ENCODE results near the gene FIBP. TPM values are rescaled to one million over a fixed set of nuclear protein-coding genes. Genes with fewer than 3 reads are reported as not detected.

FIBP gene
- total and polyA plus RNA-seq, 4 donors: 47.1 to 77.2 (median 62.2) TPM

DNA sequence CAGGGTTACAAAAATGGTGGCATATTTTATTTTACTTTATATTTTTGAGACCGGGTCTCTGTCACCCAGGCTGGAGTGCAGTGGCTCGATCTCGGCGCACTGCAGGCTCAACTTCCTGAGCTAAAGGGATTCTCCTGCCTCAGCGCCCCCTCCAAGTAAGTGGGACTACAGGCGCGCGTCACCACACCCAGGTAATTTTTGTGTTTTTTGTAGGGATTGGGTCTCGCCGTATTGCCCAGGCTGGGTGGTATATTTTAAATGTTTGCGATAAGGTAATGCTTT is 12.6 kb upstream of the FIBP start:
- ATAC-seq (ENCODE audit: insufficient read depth, low FRiP score) (no peak), DNase-seq (no peak)
- Histone ChIP-seq H3K4me1 (ENCODE audit: control insufficient read depth in 5 of 5, insufficient read depth in 5 of 5, low read length in 5 of 5) (peaks cover 0 to 4% (median 0%) of the 10 kb centered on the region in 5 donors), H3K27me3 (ENCODE audit: control insufficient read depth in 3 of 3, insufficient read depth in 3 of 3, low read length in 2 of 3) (peaks cover 0 to 56% (median 37%) of the 10 kb centered on the region in 3 donors), H3K36me3 (ENCODE audit: control insufficient read depth in 4 of 4, insufficient read depth in 4 of 4, low read length in 4 of 4) (no peaks in the 10 kb centered on the region), H3K9me3 (ENCODE audit: control insufficient read depth in 4 of 4, insufficient read depth in 3 of 4, low read length in 3 of 4) (no peaks in the 10 kb centered on the region), H3K27ac (ENCODE audit: low read depth in 1 of 2, low read length in 1 of 2) (peak overlapping the region in 1 of 2 donors; percentile 93), H3K9ac (ENCODE audit: insufficient read depth in 1 of 2, low read length in 2 of 2) (no peak overlapping the region), H3K4me3 (no peak overlapping the region)
- TF ChIP-seq, protein P1, sequence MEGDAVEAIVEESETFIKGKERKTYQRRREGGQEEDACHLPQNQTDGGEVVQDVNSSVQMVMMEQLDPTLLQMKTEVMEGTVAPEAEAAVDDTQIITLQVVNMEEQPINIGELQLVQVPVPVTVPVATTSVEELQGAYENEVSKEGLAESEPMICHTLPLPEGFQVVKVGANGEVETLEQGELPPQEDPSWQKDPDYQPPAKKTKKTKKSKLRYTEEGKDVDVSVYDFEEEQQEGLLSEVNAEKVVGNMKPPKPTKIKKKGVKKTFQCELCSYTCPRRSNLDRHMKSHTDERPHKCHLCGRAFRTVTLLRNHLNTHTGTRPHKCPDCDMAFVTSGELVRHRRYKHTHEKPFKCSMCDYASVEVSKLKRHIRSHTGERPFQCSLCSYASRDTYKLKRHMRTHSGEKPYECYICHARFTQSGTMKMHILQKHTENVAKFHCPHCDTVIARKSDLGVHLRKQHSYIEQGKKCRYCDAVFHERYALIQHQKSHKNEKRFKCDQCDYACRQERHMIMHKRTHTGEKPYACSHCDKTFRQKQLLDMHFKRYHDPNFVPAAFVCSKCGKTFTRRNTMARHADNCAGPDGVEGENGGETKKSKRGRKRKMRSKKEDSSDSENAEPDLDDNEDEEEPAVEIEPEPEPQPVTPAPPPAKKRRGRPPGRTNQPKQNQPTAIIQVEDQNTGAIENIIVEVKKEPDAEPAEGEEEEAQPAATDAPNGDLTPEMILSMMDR (IDR thresholded peaks at IDR 0.05; ENCODE audit: control extremely low read depth, extremely low read depth): no peak
- WGBS, 2 donors: 74 to 85% methylated on average over 11 of the region's 11 CpGs

DNA sequence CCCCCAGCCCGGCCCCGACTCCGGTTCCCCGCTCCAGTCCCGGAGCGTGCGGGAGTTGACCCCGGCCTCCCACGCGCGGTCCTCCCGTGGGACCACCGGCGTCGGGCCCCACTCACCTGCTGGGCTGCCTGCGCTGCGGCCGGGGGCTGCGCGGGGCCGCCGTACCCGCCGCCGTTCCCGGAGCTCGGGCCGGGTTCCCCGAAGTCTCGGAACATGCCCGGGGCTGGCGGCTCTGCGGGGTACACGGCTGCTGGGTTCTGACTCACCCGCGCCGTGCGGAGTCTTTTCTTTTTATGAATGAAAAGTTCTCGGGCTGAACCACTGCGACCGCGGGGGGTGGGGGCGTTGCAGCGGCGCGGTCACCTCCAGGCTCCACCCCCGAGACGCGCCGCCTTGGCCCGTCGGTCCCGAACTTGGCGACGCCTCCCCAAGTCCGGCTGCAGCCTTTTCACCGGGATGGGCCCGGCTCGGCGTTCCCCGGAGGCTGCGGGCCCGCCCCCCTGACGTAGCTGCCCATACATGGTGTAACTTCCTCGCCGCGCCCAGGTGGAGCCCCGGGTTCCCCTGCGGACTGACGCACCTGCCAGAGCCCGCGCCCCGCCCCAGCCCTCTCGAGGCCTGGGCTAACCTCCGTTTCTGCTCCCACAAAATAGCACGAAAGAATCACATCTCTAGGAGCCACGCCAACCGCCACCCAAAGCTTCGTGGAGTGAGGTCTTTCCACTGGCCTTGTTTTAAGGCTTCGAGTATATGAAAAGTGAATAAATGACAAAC is 12.0 kb upstream of the FIBP start, which contains the start of gene FOSL1:
TSS of gene FOSL1 (minus strand) at position 264 of the 774 bp plus-strand sequence. CDS start at position 215, 49 bp downstream.
- peak; percentile 89 for ATAC-seq (ENCODE audit: insufficient read depth, low FRiP score)
- H3K4me3 ChIP-seq: peak within 1 kb of the TSS; percentile 59
- peak; percentile 65 to 81 (median 65) for DNase-seq
- peaks cover 0 to 4% (median 0%) of the 10 kb centered on the region in 5 donors for H3K4me1 ChIP-seq (ENCODE audit: control insufficient read depth in 5 of 5, insufficient read depth in 5 of 5, low read length in 5 of 5)
- H3K27ac ChIP-seq (ENCODE audit: low read depth in 1 of 2, low read length in 1 of 2): peak within 1 kb of the TSS; percentile 86 to 93
- peaks cover 0 to 56% (median 37%) of the 10 kb centered on the region in 3 donors for H3K27me3 ChIP-seq (ENCODE audit: control insufficient read depth in 3 of 3, insufficient read depth in 3 of 3, low read length in 2 of 3)
- H3K9ac ChIP-seq (ENCODE audit: insufficient read depth in 1 of 2, low read length in 2 of 2): no peak within 1 kb of the TSS
- H3K9me3 ChIP-seq (ENCODE audit: control insufficient read depth in 4 of 4, insufficient read depth in 3 of 4, low read length in 3 of 4): no peaks in the 10 kb centered on the region
- H3K36me3 ChIP-seq (ENCODE audit: control insufficient read depth in 4 of 4, insufficient read depth in 4 of 4, low read length in 4 of 4): no peaks in the 10 kb centered on the region
- TF ChIP-seq, protein P1 (IDR thresholded peaks at IDR 0.05; ENCODE audit: control extremely low read depth, extremely low read depth): no peak
- WGBS, 2 donors: 2 to 3% methylated on average over 61 to 80 of the region's 80 CpGs

DNA sequence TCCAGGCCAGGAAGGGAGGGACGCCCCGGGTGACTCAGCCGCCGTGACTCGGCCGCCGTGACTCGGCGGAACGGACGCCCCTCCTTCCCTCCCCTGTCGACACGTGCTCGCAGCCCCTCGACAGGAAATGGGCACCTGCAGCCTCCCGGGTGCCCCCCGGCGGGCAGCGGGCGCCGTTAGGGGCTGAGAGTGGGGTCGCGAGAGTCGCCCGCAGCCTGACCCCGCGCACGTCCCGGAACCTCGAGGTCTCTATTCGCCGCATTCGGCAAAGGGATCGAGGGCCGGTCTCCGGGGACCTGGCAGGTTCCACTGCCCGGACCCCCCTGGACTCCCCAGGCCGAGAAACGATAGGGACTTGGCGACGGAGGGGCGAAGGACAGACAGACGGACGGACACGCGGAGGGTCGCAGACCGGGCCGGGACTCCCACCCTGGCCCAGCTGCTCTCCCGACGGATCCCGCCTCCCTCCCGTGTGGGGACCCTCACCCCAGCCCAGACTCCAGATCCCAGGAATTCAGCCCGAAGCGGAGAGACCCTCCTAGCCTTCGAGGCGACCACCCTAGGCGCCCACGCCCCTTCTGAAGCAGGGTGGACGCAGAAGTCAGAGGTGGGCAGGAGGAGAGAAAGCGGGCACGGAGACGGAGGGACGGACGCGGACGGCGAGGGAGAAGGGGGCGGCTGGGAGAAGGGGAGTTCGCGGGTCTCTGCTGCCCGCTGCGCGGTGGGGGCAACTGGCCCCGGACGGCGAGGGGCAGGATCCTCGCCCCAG is 11.3 kb upstream of the FIBP start:
- Histone ChIP-seq H3K4me1 (ENCODE audit: control insufficient read depth in 5 of 5, insufficient read depth in 5 of 5, low read length in 5 of 5) (peaks cover 0 to 4% (median 0%) of the 10 kb centered on the region in 5 donors), H3K27me3 (ENCODE audit: control insufficient read depth in 3 of 3, insufficient read depth in 3 of 3, low read length in 2 of 3) (peaks cover 0 to 56% (median 37%) of the 10 kb centered on the region in 3 donors), H3K9ac (ENCODE audit: insufficient read depth in 1 of 2, low read length in 2 of 2) (no peak overlapping the region), H3K9me3 (ENCODE audit: control insufficient read depth in 4 of 4, insufficient read depth in 3 of 4, low read length in 3 of 4) (no peaks in the 10 kb centered on the region), H3K36me3 (ENCODE audit: control insufficient read depth in 4 of 4, insufficient read depth in 4 of 4, low read length in 4 of 4) (no peaks in the 10 kb centered on the region), H3K27ac (ENCODE audit: low read depth in 1 of 2, low read length in 1 of 2) (peak overlapping the region; percentile 86 to 93), H3K4me3 (peak overlapping the region; percentile 59)
- TF ChIP-seq, protein P1 (IDR thresholded peaks at IDR 0.05; ENCODE audit: control extremely low read depth, extremely low read depth): no peak
- 2 to 3% methylated on average over 57 to 78 of the region's 78 CpGs for WGBS, 2 donors
- ATAC-seq (ENCODE audit: insufficient read depth, low FRiP score) (peak; percentile 58), DNase-seq (no peak)

All from lung (tissue), 12 donors.